Activated naive CD8-positive, alpha-beta T cell treated with anti-CD3 and anti-CD28 coated beads for 36 hours (primary cell): ENCODE measurements around the gene MPST. TPM values are rescaled to one million over a fixed set of nuclear protein-coding genes. Genes with fewer than 3 reads are reported as not detected.
A peak's percentile ranks its signal among the peaks of the same experiment; 100 is the strongest.
"Not testable (repeated sequence)": the region's sequence is repeated elsewhere in the genome, so short reads cannot be mapped to it uniquely, and the experiment has no call there.

Experiments used
- DNase-seq: peaks from one replicate; pipeline ENCODE4 v3.0.0; 2021
- H3K27ac Mint-ChIP-seq: one replicate; pipeline ENCODE4 v1.8.0; 2022; ENCODE audit warnings: mild to moderate bottlenecking, moderate library complexity, mixed read lengths
- H3K27me3 Mint-ChIP-seq: one replicate; pipeline ENCODE4 v1.8.0; 2022; ENCODE audit warnings: mild to moderate bottlenecking, mixed read lengths
- H3K36me3 Mint-ChIP-seq: one replicate; pipeline ENCODE4 v1.8.0; 2021; ENCODE audit warnings: mild to moderate bottlenecking, mixed read lengths
- H3K4me1 Mint-ChIP-seq: one replicate; pipeline ENCODE4 v1.8.0; 2021; ENCODE audit warnings: mixed read lengths
- H3K4me3 Mint-ChIP-seq: one replicate; pipeline ENCODE4 v1.8.0; 2022; ENCODE audit warnings: mild to moderate bottlenecking, moderate library complexity, mixed read lengths
- H3K9me3 Mint-ChIP-seq: one replicate; pipeline ENCODE4 v1.8.0; 2022; ENCODE audit warnings: mixed read lengths
- total RNA-seq, 2 experiments: library from RNA; stranded (reverse); gene quantifications; one replicate each; pipeline ENCODE4 v1.2.3, GENCODE V29; 2021

MPST gene
- total RNA-seq, 2 experiments from 2014 or later, result 5.5 to 5.6 TPM

GRCh38 chr22:37065961-37066360 lies 46.4 kb downstream of the MPST start:
- H3K27me3 Mint-ChIP-seq, result peaks cover 25% of the 10 kb centered on the region
- H3K9me3 Mint-ChIP-seq, result no peaks in the 10 kb centered on the region
- H3K36me3 Mint-ChIP-seq, result peaks cover 2% of the 10 kb centered on the region
- DNase-seq, result no peak
- H3K4me3 Mint-ChIP-seq, result no peak overlapping the region
- no peak overlapping the region for H3K27ac Mint-ChIP-seq
- H3K4me1 Mint-ChIP-seq, result peaks cover 9% of the 10 kb centered on the region

- Mint-ChIP-seq H3K27ac (no peak overlapping the region), H3K4me3 (no peak overlapping the region), H3K9me3 (no peaks in the 10 kb centered on the region), H3K4me1 (peaks cover 3% of the 10 kb centered on the region), H3K27me3 (peaks cover 25% of the 10 kb centered on the region), H3K36me3 (peaks cover 2% of the 10 kb centered on the region)
- DNase-seq, result no peak
Observed at GRCh38 chr22:37067428-37067827, 47.9 kb downstream of the MPST start.

GRCh38 chr22:37068859-37069258 lies 49.3 kb downstream of the MPST start:
- DNase-seq, result peak; percentile 28
- Mint-ChIP-seq H3K27me3 (peaks cover 25% of the 10 kb centered on the region), H3K36me3 (peaks cover 2% of the 10 kb centered on the region), H3K27ac (no peak overlapping the region), H3K9me3 (no peaks in the 10 kb centered on the region), H3K4me1 (no peaks in the 10 kb centered on the region), H3K4me3 (no peak overlapping the region)

DNA sequence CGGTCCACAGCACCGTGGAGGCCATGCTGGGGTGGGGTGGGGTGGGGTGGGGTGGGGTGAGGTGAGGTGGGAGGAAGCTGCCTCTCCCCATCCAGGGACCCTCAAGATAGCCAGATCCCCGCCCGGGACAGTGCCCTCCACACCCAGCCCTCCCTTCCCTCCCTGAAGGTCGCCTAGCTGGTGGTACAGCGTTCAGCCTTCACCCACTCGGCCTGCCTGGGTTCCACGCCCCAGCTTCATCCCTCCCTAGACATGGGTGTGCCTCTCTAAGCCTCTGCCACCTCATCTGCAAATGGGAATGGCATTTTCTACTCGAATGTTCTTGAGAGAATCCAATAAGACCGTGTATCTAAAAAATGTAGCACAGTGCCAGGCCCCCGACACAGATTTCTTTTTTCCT lies 49.8 kb downstream of the MPST start:
- DNase-seq, result no peak
- Mint-ChIP-seq H3K9me3 (no peaks in the 10 kb centered on the region), H3K36me3 (peaks cover 2% of the 10 kb centered on the region), H3K27me3 (peaks cover 25% of the 10 kb centered on the region), H3K4me1 (no peaks in the 10 kb centered on the region), H3K27ac (no peak overlapping the region), H3K4me3 (no peak overlapping the region)

- Mint-ChIP-seq H3K27me3 (peaks cover 25% of the 10 kb centered on the region), H3K27ac (no peak overlapping the region), H3K4me3 (no peak overlapping the region), H3K36me3 (no peaks in the 10 kb centered on the region), H3K9me3 (no peaks in the 10 kb centered on the region), H3K4me1 (no peaks in the 10 kb centered on the region)
- DNase-seq, result no peak
Observed at GRCh38 chr22:37069719-37070118, 50.2 kb downstream of the MPST start.

- Mint-ChIP-seq H3K9me3 (no peaks in the 10 kb centered on the region), H3K36me3 (no peaks in the 10 kb centered on the region), H3K4me3 (no peak overlapping the region), H3K27me3 (peaks cover 25% of the 10 kb centered on the region), H3K4me1 (no peaks in the 10 kb centered on the region), H3K27ac (no peak overlapping the region)
- DNase-seq, result no peak
Observed at GRCh38 chr22:37070334-37070733, 50.8 kb downstream of the MPST start.

DNA sequence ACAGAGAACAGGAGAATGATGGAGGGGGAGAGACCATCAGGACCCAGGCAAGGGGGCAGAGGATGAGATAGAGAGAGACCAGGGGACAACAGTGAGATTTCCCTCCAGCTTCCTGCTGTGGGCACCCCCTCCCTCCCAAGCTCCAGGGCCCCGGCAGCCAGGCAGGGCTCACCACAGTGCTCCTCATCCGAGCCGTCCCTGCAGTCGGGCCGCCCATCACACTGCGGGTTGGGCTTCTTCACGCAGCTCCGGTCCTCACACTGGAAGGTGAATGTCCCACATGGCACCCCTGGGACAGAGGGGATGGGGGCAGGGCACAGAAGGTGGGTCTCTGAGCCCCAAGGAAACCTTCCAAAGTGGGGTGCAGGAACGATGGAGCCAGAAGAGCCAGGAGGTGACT lies 51.2 kb downstream of the MPST start:
- no peak for DNase-seq
- H3K4me1 Mint-ChIP-seq, result no peaks in the 10 kb centered on the region
- H3K4me3 Mint-ChIP-seq, result no peak overlapping the region
- peaks cover 25% of the 10 kb centered on the region for H3K27me3 Mint-ChIP-seq
- no peak overlapping the region for H3K27ac Mint-ChIP-seq
- H3K9me3 Mint-ChIP-seq, result no peaks in the 10 kb centered on the region
- no peaks in the 10 kb centered on the region for H3K36me3 Mint-ChIP-seq

- peaks cover 25% of the 10 kb centered on the region for H3K27me3 Mint-ChIP-seq
- H3K4me3 Mint-ChIP-seq, H3K4me1 Mint-ChIP-seq, H3K36me3 Mint-ChIP-seq, H3K9me3 Mint-ChIP-seq, H3K27ac Mint-ChIP-seq, DNase-seq: not testable (repeated sequence)
Observed at GRCh38 chr22:37071850-37072592, 52.5 kb downstream of the MPST start.

DNA sequence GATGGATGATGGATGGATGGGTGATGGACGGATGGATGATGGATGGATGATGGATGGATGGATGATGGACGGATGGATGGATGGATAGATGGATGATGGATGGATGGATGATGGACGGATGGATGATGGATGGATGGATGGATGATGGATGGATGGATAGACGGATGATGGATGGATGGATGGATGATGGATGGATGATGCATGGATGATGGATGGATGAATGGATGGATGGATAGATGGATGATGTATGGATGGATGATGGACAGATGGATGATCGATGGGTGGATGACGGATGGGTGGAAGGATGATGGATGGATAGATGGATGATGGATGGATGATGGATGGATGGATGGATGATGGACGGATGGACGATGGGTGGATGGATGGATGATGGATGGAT lies 53.1 kb downstream of the MPST start:
- peaks cover 21% of the 10 kb centered on the region for H3K27me3 Mint-ChIP-seq
- DNase-seq, result no peak
- no peak overlapping the region for H3K27ac Mint-ChIP-seq
- no peaks in the 10 kb centered on the region for H3K36me3 Mint-ChIP-seq
- H3K4me1 Mint-ChIP-seq, result peaks cover 1% of the 10 kb centered on the region
- H3K4me3 Mint-ChIP-seq, result no peak overlapping the region
- H3K9me3 Mint-ChIP-seq, result no peaks in the 10 kb centered on the region

DNA sequence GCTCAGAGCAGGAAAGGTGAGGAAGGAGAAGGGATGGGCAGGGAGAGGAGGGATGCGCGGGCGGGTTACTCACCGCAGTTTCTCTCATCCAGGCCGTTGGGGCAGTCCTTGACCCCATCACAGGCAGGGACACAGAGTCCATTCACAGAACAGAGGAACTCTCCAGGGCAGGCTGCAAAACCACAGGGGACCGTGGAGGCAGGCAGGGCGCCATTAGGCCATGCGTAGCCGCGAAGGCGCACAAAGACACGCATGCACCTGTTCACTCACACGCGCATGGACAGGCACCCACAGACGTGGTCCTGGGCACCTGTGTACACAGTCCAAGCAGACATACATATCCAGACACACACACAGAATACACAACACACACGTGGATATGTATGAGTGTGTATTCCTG lies 55.0 kb downstream of the MPST start:
- Mint-ChIP-seq H3K27me3 (peaks cover 8% of the 10 kb centered on the region), H3K4me3 (no peak overlapping the region), H3K27ac (no peak overlapping the region), H3K4me1 (peaks cover 17% of the 10 kb centered on the region), H3K36me3 (no peaks in the 10 kb centered on the region), H3K9me3 (no peaks in the 10 kb centered on the region)
- DNase-seq, result no peak

DNA sequence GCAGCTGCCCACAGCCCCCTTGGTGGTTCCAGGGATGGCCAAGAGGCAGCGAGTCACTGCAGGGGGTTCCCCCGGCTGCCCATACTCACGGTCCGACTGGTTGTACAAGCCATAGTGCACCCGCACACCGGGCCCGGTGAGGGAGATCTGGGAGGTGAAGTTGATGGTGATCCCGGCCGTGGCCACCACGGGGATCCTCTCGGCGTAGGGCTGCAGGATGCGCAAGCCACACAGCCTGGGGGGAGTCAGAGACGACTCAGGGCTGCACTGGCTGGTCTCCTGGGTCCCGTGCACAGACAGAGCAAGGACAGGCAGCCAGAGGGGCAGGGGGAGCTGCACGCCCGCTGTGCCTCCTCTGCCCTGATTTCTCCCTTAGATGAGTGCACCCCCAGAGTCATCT lies 55.5 kb downstream of the MPST start:
- no peak overlapping the region for H3K4me3 Mint-ChIP-seq
- H3K4me1 Mint-ChIP-seq, result peaks cover 22% of the 10 kb centered on the region

DNA sequence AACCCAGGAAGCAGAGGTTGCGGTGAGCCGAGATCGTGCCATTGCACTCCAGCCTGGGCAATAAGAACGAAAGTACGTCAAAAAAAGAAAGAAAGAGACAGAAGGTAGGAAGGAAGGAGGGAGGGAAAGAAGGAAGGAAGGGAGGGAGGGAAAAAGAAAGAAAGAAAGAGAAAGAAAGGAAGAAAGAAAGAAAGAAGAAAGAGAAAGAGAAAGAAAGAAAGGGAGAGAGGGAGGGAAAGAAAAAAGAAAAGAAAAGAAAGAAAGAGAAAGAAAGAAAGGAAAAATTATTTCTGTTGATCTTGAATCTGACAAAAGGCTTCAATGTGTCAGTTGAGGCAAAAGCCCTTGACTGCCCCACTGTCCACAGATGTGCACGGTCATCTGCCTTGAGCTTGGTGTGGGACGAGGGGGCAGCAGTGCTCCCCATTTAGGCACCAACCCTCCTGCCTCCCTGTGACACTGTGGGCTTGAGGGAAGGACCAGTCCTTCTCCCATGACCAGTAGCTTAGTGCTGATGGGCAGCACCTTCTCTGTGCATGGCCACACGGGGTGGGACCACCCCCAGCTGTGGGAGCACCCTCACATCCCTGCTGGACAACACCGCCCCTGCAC lies 56.4 kb downstream of the MPST start:
- H3K36me3 Mint-ChIP-seq, result no peaks in the 10 kb centered on the region
- H3K9me3 Mint-ChIP-seq, result no peaks in the 10 kb centered on the region
- no peak overlapping the region for H3K4me3 Mint-ChIP-seq
- peaks cover 28% of the 10 kb centered on the region for H3K4me1 Mint-ChIP-seq
- H3K27me3 Mint-ChIP-seq, result no peaks in the 10 kb centered on the region
- H3K27ac Mint-ChIP-seq, result no peak overlapping the region
- no peak for DNase-seq

More for the DNA sequence above, 55.5 kb downstream of the MPST start:
- H3K36me3 Mint-ChIP-seq, result no peaks in the 10 kb centered on the region
- H3K9me3 Mint-ChIP-seq, result no peaks in the 10 kb centered on the region
- DNase-seq, result no peak
- H3K27ac Mint-ChIP-seq, result no peak overlapping the region
- H3K27me3 Mint-ChIP-seq, result peaks cover 2% of the 10 kb centered on the region

- H3K27ac Mint-ChIP-seq, result peak overlapping the region; percentile 92
- no peaks in the 10 kb centered on the region for H3K36me3 Mint-ChIP-seq
- H3K4me3 Mint-ChIP-seq, result no peak overlapping the region
- H3K4me1 Mint-ChIP-seq, result peaks cover 46% of the 10 kb centered on the region
- no peaks in the 10 kb centered on the region for H3K27me3 Mint-ChIP-seq
- no peaks in the 10 kb centered on the region for H3K9me3 Mint-ChIP-seq
- DNase-seq, result peak; percentile 86
Observed at GRCh38 chr22:37077802-37078448, 58.4 kb downstream of the MPST start.

- DNase-seq, result no peak
- Mint-ChIP-seq H3K27ac (peak overlapping the region; percentile 92), H3K4me1 (peaks cover 46% of the 10 kb centered on the region), H3K36me3 (peaks cover 4% of the 10 kb centered on the region), H3K4me3 (peak overlapping the region; percentile 37), H3K27me3 (no peaks in the 10 kb centered on the region), H3K9me3 (no peaks in the 10 kb centered on the region)
Observed at GRCh38 chr22:37079158-37079557, 59.6 kb downstream of the MPST start.
